Smooth muscle cell (in vitro differentiated cells): ENCODE data around the gene GZMA. TPM values are rescaled to one million over a fixed set of nuclear protein-coding genes. Genes with fewer than 3 reads are reported as not detected.
"Not testable (repeated sequence)": the region's sequence is repeated elsewhere in the genome, so short reads cannot be mapped to it uniquely, and the experiment has no call there.

ENCODE experiments used
- DNase-seq: peaks from one replicate; lab custom pipeline; 2025; ENCODE audit not compliant: unreplicated experiment; lab: John Stamatoyannopoulos, UW
- H2AFZ ChIP-seq: fragments of 200-600 bp; sonication (generic); 2 replicates; pipeline ENCODE4 v1.6.0; 2016; ENCODE audit warnings: antibody characterized with exemption, low read depth, mild to moderate bottlenecking
- H3F3A ChIP-seq: fragments of 200-600 bp; sonication (generic); 2 replicates; pipeline ENCODE4 v1.6.0; 2017; ENCODE audit warnings: antibody characterized with exemption, low read depth
- H3K27ac ChIP-seq: fragments of 200-600 bp; sonication (generic); 2 replicates; pipeline ENCODE4 v1.5.1; 2016; ENCODE audit warnings: low read depth, mild to moderate bottlenecking
- H3K27me3 ChIP-seq: fragments of 200-600 bp; sonication (generic); 2 replicates; pipeline ENCODE4 v1.6.1; 2016; ENCODE audit warnings: low read depth, mild to moderate bottlenecking
- H3K36me3 ChIP-seq: fragments of 200-600 bp; sonication (generic); 2 replicates; pipeline ENCODE4 v1.5.1; 2016; ENCODE audit warnings: low read depth
- H3K4me1 ChIP-seq: fragments of 200-600 bp; sonication (generic); 2 replicates; pipeline ENCODE4 v1.5.1; 2016; ENCODE audit warnings: low read depth
- H3K4me2 ChIP-seq: fragments of 200-600 bp; sonication (generic); 2 replicates; pipeline ENCODE4 v1.6.0; 2016; ENCODE audit warnings: mild to moderate bottlenecking
- H3K4me3 ChIP-seq: fragments of 200-600 bp; sonication (generic); 2 replicates; pipeline ENCODE4 v1.5.1; 2016; ENCODE audit warnings: mild to moderate bottlenecking
- H3K79me2 ChIP-seq: fragments of 200-600 bp; sonication (generic); 2 replicates; pipeline ENCODE4 v1.6.0; 2016; ENCODE audit warnings: low read depth, mild to moderate bottlenecking
- H3K9ac ChIP-seq: fragments of 200-600 bp; sonication (generic); 2 replicates; pipeline ENCODE4 v1.6.0; 2016; ENCODE audit warnings: low read depth
- H3K9me3 ChIP-seq: fragments of 200-600 bp; sonication (generic); replicated peaks from 2 replicates; pipeline ENCODE4 v1.5.1; 2016; ENCODE audit warnings: low read depth
- H4K20me1 ChIP-seq: fragments of 200-600 bp; sonication (generic); 2 replicates; pipeline ENCODE4 v1.6.0; 2016; ENCODE audit warnings: low read depth
- WGBS: methylation state at CpG from one replicate; pipeline ENCODE4 v1.1.7; 2016; ENCODE audit warnings: low lambda C conversion rate; 5-methylcytosine and 5-hydroxymethylcytosine counted together
- polyA plus RNA-seq: library from polyadenylated mRNA; unstranded; fragments of >200 nt; fragmentation: Nextera tagmentation; extraction: Ambion mirVana; gene quantifications from 2 replicates; pipeline ENCODE4 v1.2.1, GENCODE V29; 2016
- total RNA-seq: library from RNA; depleted of rRNA; stranded (reverse); fragments of >200 nt; gene quantifications from 2 replicates; pipeline ENCODE4 v1.2.3, GENCODE V29; 2014
- TF ChIP-seq, protein P1 (sequence below): fragments of 200-600 bp; sonication (generic); IDR thresholded peaks from 2 replicates; pipeline ENCODE4 v1.5.1; 2017; ENCODE audit warnings: borderline replicate concordance, mild to moderate bottlenecking, antibody characterized with exemption; ENCODE audit not compliant: insufficient read depth, poor library complexity, severe bottlenecking

Gene GZMA
- total and polyA plus RNA-seq, 2 experiments from 2014 or later: 0.42 TPM; not detected in 1

DNA sequence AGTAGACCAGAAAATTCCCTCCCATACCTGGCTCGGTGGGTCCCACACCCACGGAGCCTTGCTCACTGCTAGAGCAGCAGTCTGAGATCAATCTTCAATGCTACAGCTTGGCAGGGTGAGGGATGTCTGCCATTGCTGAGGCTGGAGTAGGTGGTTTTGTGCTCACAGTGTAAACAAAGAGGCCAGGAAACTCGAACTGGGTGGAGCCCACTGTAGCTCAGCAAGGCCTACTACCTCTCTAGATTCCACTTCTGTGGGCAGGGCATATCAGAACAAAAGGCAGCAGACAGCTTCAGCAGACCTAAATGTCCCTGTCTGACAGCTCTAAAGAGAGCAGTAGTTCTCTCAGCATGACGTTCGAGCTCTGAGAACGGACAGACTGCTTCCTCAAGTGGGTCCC lies 5.6 kb upstream of the GZMA start:
- H3K9me3 ChIP-seq: no peaks in the 10 kb centered on the region
- no peaks in the 10 kb centered on the region for H3F3A ChIP-seq
- TF ChIP-seq, protein P1, sequence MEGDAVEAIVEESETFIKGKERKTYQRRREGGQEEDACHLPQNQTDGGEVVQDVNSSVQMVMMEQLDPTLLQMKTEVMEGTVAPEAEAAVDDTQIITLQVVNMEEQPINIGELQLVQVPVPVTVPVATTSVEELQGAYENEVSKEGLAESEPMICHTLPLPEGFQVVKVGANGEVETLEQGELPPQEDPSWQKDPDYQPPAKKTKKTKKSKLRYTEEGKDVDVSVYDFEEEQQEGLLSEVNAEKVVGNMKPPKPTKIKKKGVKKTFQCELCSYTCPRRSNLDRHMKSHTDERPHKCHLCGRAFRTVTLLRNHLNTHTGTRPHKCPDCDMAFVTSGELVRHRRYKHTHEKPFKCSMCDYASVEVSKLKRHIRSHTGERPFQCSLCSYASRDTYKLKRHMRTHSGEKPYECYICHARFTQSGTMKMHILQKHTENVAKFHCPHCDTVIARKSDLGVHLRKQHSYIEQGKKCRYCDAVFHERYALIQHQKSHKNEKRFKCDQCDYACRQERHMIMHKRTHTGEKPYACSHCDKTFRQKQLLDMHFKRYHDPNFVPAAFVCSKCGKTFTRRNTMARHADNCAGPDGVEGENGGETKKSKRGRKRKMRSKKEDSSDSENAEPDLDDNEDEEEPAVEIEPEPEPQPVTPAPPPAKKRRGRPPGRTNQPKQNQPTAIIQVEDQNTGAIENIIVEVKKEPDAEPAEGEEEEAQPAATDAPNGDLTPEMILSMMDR: no peak
- no peak overlapping the region for H2AFZ ChIP-seq
- no peaks in the 10 kb centered on the region for H3K4me1 ChIP-seq
- DNase-seq: no peak
- H3K27ac ChIP-seq: no peak overlapping the region
- 84% methylated on average over 6 of the region's 6 CpGs for WGBS
- no peak overlapping the region for H3K4me3 ChIP-seq
- no peaks in the 10 kb centered on the region for H4K20me1 ChIP-seq
- H3K9ac ChIP-seq: no peak overlapping the region
- no peaks in the 10 kb centered on the region for H3K79me2 ChIP-seq
- no peaks in the 10 kb centered on the region for H3K27me3 ChIP-seq
- no peaks in the 10 kb centered on the region for H3K36me3 ChIP-seq
- no peak overlapping the region for H3K4me2 ChIP-seq

DNA sequence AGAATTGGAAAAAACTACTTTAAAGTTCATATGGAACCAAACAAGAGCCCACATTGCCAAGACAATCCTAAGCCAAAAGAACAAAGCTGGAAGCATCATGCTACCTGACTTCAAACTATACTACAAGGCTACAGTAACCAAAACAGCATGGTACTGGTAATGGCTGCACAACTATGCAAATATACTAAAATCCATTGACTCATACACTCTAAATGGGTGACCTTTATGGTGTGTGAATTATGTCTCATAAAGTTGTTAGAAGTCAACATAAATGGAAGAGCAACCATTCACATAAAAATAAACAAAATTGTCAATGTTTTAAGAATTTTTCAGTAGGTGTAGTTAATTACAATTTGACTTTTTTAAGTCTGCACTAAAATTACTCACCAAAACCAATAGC lies 1.3 kb upstream of the GZMA start:
- H3K4me1 ChIP-seq, H4K20me1 ChIP-seq, H3F3A ChIP-seq, H3K4me2 ChIP-seq, H3K4me3 ChIP-seq, H3K27ac ChIP-seq, H3K27me3 ChIP-seq, H2AFZ ChIP-seq, H3K9ac ChIP-seq, H3K79me2 ChIP-seq, H3K36me3 ChIP-seq, H3K9me3 ChIP-seq, DNase-seq: not testable (repeated sequence)

DNA sequence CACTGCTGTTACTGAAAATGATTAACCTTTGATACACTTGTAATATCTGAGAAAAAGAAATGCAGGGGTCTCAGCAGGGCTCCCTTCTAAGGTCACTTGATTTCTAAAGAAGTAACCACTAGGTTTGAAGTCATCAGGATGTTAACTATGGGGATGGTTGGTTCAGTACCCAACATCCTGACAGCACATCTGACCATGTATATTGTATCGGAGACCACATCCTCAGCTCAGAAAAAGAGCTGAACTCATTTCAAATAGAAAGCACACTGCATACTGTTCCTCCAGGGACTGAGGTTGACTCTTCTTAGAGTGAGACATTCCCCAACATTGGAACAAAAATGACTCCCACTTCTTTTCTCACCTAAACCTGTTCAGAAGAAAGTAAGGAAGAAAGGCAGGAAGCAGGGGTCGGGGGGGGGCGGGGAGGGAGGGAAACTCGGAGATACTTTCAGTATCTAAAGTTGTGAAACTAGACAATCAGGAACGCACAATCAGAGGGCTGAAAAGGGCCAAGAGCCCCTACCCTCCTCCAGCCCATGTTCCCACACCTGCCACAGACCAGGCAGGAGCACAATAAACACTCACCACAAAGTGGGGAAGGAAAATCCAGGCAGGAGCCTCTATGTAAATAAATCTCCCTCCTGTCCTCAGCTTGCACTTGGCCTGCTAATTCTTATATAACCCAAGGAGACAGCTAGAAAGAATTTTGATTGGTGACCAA lies 730 bp upstream of the GZMA start:
- 98% methylated on average over 5 of the region's 5 CpGs for WGBS
- H3F3A ChIP-seq: no peaks in the 10 kb centered on the region
- no peak overlapping the region for H3K4me3 ChIP-seq
- H3K4me2 ChIP-seq: no peak overlapping the region
- H3K27me3 ChIP-seq: no peaks in the 10 kb centered on the region
- no peaks in the 10 kb centered on the region for H3K79me2 ChIP-seq
- no peak overlapping the region for H3K9ac ChIP-seq
- no peaks in the 10 kb centered on the region for H3K9me3 ChIP-seq
- no peaks in the 10 kb centered on the region for H4K20me1 ChIP-seq
- no peak overlapping the region for H3K27ac ChIP-seq
- no peak overlapping the region for H2AFZ ChIP-seq
- no peak for DNase-seq
- TF ChIP-seq, protein P1: no peak
- no peaks in the 10 kb centered on the region for H3K4me1 ChIP-seq
- H3K36me3 ChIP-seq: no peaks in the 10 kb centered on the region

DNA sequence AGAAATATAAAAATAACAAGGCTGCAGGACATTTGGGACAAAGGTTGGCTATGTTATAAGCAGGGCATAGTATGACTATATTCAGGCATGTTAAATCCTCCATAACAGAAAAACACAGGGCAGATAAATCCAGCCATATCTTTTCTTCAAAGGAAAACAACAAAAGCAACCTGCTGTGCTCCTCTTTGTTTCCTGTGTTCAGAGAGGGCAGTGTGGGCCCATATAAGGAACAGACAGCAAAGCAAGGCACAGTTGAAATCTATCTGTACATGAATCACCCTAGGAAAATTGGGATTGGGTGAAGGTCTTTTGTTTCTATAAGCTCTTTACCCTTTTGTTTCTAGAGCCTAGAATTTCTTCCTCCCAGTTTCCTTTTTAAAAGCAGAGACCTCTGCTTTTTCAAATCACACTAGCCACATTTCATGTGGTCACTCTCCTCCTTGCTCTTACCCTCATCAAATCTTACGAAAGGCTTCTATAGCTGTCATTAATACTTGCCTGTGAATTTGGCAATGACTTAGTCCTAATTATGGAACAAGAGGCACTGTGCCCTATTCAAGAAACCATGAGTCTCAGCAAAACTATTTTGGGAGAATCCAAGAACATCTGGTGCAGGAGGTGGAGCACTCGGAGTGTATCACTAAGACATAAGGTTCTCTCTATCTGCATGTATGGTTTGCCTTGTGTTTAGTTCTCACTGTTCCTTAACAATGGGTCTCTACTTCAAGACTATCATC lies 1.8 kb downstream of the GZMA start:
- Histone ChIP-seq H3K36me3 (no peaks in the 10 kb centered on the region), H4K20me1 (no peaks in the 10 kb centered on the region), H3K27ac (no peak overlapping the region), H3K9ac (no peak overlapping the region), H2AFZ (no peak overlapping the region), H3K27me3 (no peaks in the 10 kb centered on the region), H3K4me2 (no peak overlapping the region), H3K79me2 (no peaks in the 10 kb centered on the region), H3K4me3 (no peak overlapping the region), H3K4me1 (no peaks in the 10 kb centered on the region), H3F3A (no peaks in the 10 kb centered on the region), H3K9me3 (no peaks in the 10 kb centered on the region)
- WGBS: 92% methylated on average over 2 of the region's 2 CpGs
- no peak for DNase-seq
- TF ChIP-seq, protein P1: no peak
